Measurements from ENCODE around the gene CYB561D1. TPM values are rescaled to one million over a fixed set of nuclear protein-coding genes. Genes with fewer than 3 reads are reported as not detected.

Gene CYB561D1
- total and polyA plus RNA-seq, 2 donors (not counting 1 experiment from before 2014, with no cell fraction given), result 5.1 to 6.6 TPM

- no peak overlapping the region for H3K9ac ChIP-seq (ENCODE audit: insufficient read depth, low read length)
- no peak overlapping the region for H3K4me2 ChIP-seq (ENCODE audit: extremely low read depth, insufficient read depth, low read length)
- peaks cover 5% of the 10 kb centered on the region for H3K4me1 ChIP-seq (ENCODE audit: control insufficient read depth, extremely low read depth, insufficient read depth, low read length)
- H3K36me3 ChIP-seq (ENCODE audit: control insufficient read depth, insufficient read depth, low read length), result no peaks in the 10 kb centered on the region
- TF ChIP-seq CTCF (conservative IDR thresholded peaks at IDR 0.05 in 1 of 2, IDR thresholded peaks at IDR 0.05 in 1 of 2; ENCODE audit: low read depth in 1 of 2, low read length in 2 of 2) (no peak), EZH2 (IDR thresholded peaks at IDR 0.05; ENCODE audit: low read length, missing control alignments) (no peak)
- no peak overlapping the region for H2AFZ ChIP-seq (ENCODE audit: low read length)
- H3K27me3 ChIP-seq (ENCODE audit: control insufficient read depth, insufficient read depth, low read length), result peaks cover 24% of the 10 kb centered on the region
- no peaks in the 10 kb centered on the region for H3K9me3 ChIP-seq (ENCODE audit: control insufficient read depth, insufficient read depth, low read depth, low read length)
- no peaks in the 10 kb centered on the region for H4K20me1 ChIP-seq (ENCODE audit: control insufficient read depth, extremely low read depth, insufficient read depth, low read length)
- peaks cover 16% of the 10 kb centered on the region for H3K79me2 ChIP-seq (ENCODE audit: control insufficient read depth, insufficient read depth, low read length)
- no peak overlapping the region for H3K27ac ChIP-seq (ENCODE audit: insufficient read depth, low read length)
- DNase-seq (ENCODE audit: low read depth in 2 of 2), result no peak
- H3K4me3 ChIP-seq (replicated peaks in 1 of 4; ENCODE audit: control extremely low read depth in 1 of 4, insufficient read depth in 1 of 4, low read depth in 3 of 4, low read length in 4 of 4), result no peak overlapping the region
Measured at GRCh38 chr1:109543988-109544735, 50.3 kb downstream of the CYB561D1 start.

- H2AFZ ChIP-seq (ENCODE audit: low read length), result peak overlapping the region; percentile 74
- no peak for TF ChIP-seq EZH2 (IDR thresholded peaks at IDR 0.05; ENCODE audit: low read length, missing control alignments)
- peak; percentile 82 to 83 for TF ChIP-seq CTCF (conservative IDR thresholded peaks at IDR 0.05 in 1 of 2, IDR thresholded peaks at IDR 0.05 in 1 of 2; ENCODE audit: low read depth in 1 of 2, low read length in 2 of 2)
- H3K4me2 ChIP-seq (ENCODE audit: extremely low read depth, insufficient read depth, low read length), result peak overlapping the region; percentile 90
- DNase-seq (ENCODE audit: low read depth in 2 of 2), result peak; percentile 75 to 90
- peaks cover 39% of the 10 kb centered on the region for H3K79me2 ChIP-seq (ENCODE audit: control insufficient read depth, insufficient read depth, low read length)
- H3K9ac ChIP-seq (ENCODE audit: insufficient read depth, low read length), result no peak overlapping the region
- peak overlapping the region; percentile 73 for H3K27ac ChIP-seq (ENCODE audit: insufficient read depth, low read length)
- peak overlapping the region in 2 of 4 experiments; percentile 92 to 94 for H3K4me3 ChIP-seq (replicated peaks in 1 of 4; ENCODE audit: control extremely low read depth in 1 of 4, insufficient read depth in 1 of 4, low read depth in 3 of 4, low read length in 4 of 4)
- peaks cover 2% of the 10 kb centered on the region for H4K20me1 ChIP-seq (ENCODE audit: control insufficient read depth, extremely low read depth, insufficient read depth, low read length)
- no peaks in the 10 kb centered on the region for H3K36me3 ChIP-seq (ENCODE audit: control insufficient read depth, insufficient read depth, low read length)
- H3K9me3 ChIP-seq (ENCODE audit: control insufficient read depth, insufficient read depth, low read depth, low read length), result no peaks in the 10 kb centered on the region
- peaks cover 3% of the 10 kb centered on the region for H3K27me3 ChIP-seq (ENCODE audit: control insufficient read depth, insufficient read depth, low read length)
- peaks cover 5% of the 10 kb centered on the region for H3K4me1 ChIP-seq (ENCODE audit: control insufficient read depth, extremely low read depth, insufficient read depth, low read length)
Measured at GRCh38 chr1:109546311-109547109, 52.6 kb downstream of the CYB561D1 start.
